ENCODE results near the gene HMGCS1. TPM values are rescaled to one million over a fixed set of nuclear protein-coding genes. Genes with fewer than 3 reads are reported as not detected.

Gene HMGCS1
- total and polyA plus RNA-seq, 2 donors from 2014 or later, result 30.9 to 55.1 TPM

GRCh38 chr5:43352915-43353314, 39.7 kb upstream of the HMGCS1 start:
- intact Hi-C loops (cut with DNase I), result no loop called here
- FAIRE-seq (no peak), DNase-seq (no peak)
- Histone ChIP-seq H3K27ac (ENCODE audit: low read depth in 2 of 2, low read length in 2 of 2) (no peak overlapping the region), H3K4me3 (ENCODE audit: low read length in 3 of 3) (no peak overlapping the region), H3K9ac (ENCODE audit: low read length in 3 of 3) (no peak overlapping the region), H3K36me3 (ENCODE audit: control insufficient read depth in 2 of 3, insufficient read depth in 3 of 3, low read length in 3 of 3) (no peaks in the 10 kb centered on the region), H3K9me3 (ENCODE audit: control insufficient read depth in 2 of 3, insufficient read depth in 1 of 3, low read length in 3 of 3) (no peaks in the 10 kb centered on the region), H3K27me3 (ENCODE audit: control insufficient read depth, insufficient read depth, low read length) (no peaks in the 10 kb centered on the region), H3K4me1 (ENCODE audit: control insufficient read depth in 2 of 3, insufficient read depth in 2 of 3, low read depth in 1 of 3, low read length in 3 of 3) (peaks cover 0 to 9% (median 8%) of the 10 kb centered on the region in 3 donors)
- TF ChIP-seq CTCF (IDR thresholded peaks at IDR 0.05; ENCODE audit: borderline replicate concordance, extremely low read depth, insufficient read depth), result no peak

- intact Hi-C loops (cut with DNase I), result no loop called here
- FAIRE-seq (no peak), DNase-seq (no peak)
- no peaks in the 10 kb centered on the region for H3K9me3 ChIP-seq (ENCODE audit: control insufficient read depth in 2 of 3, insufficient read depth in 1 of 3, low read length in 3 of 3)
- H3K27me3 ChIP-seq (ENCODE audit: control insufficient read depth, insufficient read depth, low read length), result no peaks in the 10 kb centered on the region
- H3K9ac ChIP-seq (ENCODE audit: low read length in 3 of 3), result no peak overlapping the region
- no peak for TF ChIP-seq CTCF (IDR thresholded peaks at IDR 0.05; ENCODE audit: borderline replicate concordance, extremely low read depth, insufficient read depth)
- H3K4me1 ChIP-seq (ENCODE audit: control insufficient read depth in 2 of 3, insufficient read depth in 2 of 3, low read depth in 1 of 3, low read length in 3 of 3), result peaks cover 0 to 7% (median 2%) of the 10 kb centered on the region in 3 donors
- H3K36me3 ChIP-seq (ENCODE audit: control insufficient read depth in 2 of 3, insufficient read depth in 3 of 3, low read length in 3 of 3), result no peaks in the 10 kb centered on the region
- no peak overlapping the region for H3K27ac ChIP-seq (ENCODE audit: low read depth in 2 of 2, low read length in 2 of 2)
- H3K4me3 ChIP-seq (ENCODE audit: low read length in 3 of 3), result no peak overlapping the region
These were observed 38.9 kb upstream of the HMGCS1 start for GRCh38 chr5:43352131-43352530.

- no peak for TF ChIP-seq CTCF (IDR thresholded peaks at IDR 0.05; ENCODE audit: borderline replicate concordance, extremely low read depth, insufficient read depth)
- FAIRE-seq, result no peak
- H3K9me3 ChIP-seq (ENCODE audit: control insufficient read depth in 2 of 3, insufficient read depth in 1 of 3, low read length in 3 of 3), result no peaks in the 10 kb centered on the region
- H3K4me1 ChIP-seq (ENCODE audit: control insufficient read depth in 2 of 3, insufficient read depth in 2 of 3, low read depth in 1 of 3, low read length in 3 of 3), result no peaks in the 10 kb centered on the region
- no peaks in the 10 kb centered on the region for H3K36me3 ChIP-seq (ENCODE audit: control insufficient read depth in 2 of 3, insufficient read depth in 3 of 3, low read length in 3 of 3)
- intact Hi-C loops (cut with DNase I), result no loop called here
- no peaks in the 10 kb centered on the region for H3K27me3 ChIP-seq (ENCODE audit: control insufficient read depth, insufficient read depth, low read length)
- no peak overlapping the region for H3K9ac ChIP-seq (ENCODE audit: low read length in 3 of 3)
- H3K27ac ChIP-seq (ENCODE audit: low read depth in 2 of 2, low read length in 2 of 2), result no peak overlapping the region
- no peak overlapping the region for H3K4me3 ChIP-seq (ENCODE audit: low read length in 3 of 3)
- no peak for DNase-seq
These were observed 35.7 kb upstream of the HMGCS1 start for GRCh38 chr5:43348861-43349363.

- no peak overlapping the region for H3K27ac ChIP-seq (ENCODE audit: low read depth in 2 of 2, low read length in 2 of 2)
- no peaks in the 10 kb centered on the region for H3K4me1 ChIP-seq (ENCODE audit: control insufficient read depth in 2 of 3, insufficient read depth in 2 of 3, low read depth in 1 of 3, low read length in 3 of 3)
- FAIRE-seq, result no peak
These were observed 35.0 kb upstream of the HMGCS1 start for GRCh38 chr5:43348207-43348606.

More at GRCh38 chr5:43348207-43348606, 35.0 kb upstream of the HMGCS1 start:
- no peak overlapping the region for H3K4me3 ChIP-seq (ENCODE audit: low read length in 3 of 3)
- H3K9ac ChIP-seq (ENCODE audit: low read length in 3 of 3), result no peak overlapping the region
- no peak for TF ChIP-seq CTCF (IDR thresholded peaks at IDR 0.05; ENCODE audit: borderline replicate concordance, extremely low read depth, insufficient read depth)
- H3K27me3 ChIP-seq (ENCODE audit: control insufficient read depth, insufficient read depth, low read length), result no peaks in the 10 kb centered on the region
- DNase-seq, result no peak
- no peaks in the 10 kb centered on the region for H3K9me3 ChIP-seq (ENCODE audit: control insufficient read depth in 2 of 3, insufficient read depth in 1 of 3, low read length in 3 of 3)
- no peaks in the 10 kb centered on the region for H3K36me3 ChIP-seq (ENCODE audit: control insufficient read depth in 2 of 3, insufficient read depth in 3 of 3, low read length in 3 of 3)
- intact Hi-C loops (cut with DNase I), result no loop called here

Measured in kidney (tissue), 14 donors.